Cortex of kidney (tissue), 1 donor: ENCODE measurements around the gene CCDC112.

Experiments
- DNase-seq: peaks from one replicate; lab custom pipeline; 2025; lab: John Stamatoyannopoulos, UW

Gene CCDC112

GRCh38 chr5:115317736-115318135, 21.3 kb upstream of the CCDC112 start:
- no peak for DNase-seq

DNA sequence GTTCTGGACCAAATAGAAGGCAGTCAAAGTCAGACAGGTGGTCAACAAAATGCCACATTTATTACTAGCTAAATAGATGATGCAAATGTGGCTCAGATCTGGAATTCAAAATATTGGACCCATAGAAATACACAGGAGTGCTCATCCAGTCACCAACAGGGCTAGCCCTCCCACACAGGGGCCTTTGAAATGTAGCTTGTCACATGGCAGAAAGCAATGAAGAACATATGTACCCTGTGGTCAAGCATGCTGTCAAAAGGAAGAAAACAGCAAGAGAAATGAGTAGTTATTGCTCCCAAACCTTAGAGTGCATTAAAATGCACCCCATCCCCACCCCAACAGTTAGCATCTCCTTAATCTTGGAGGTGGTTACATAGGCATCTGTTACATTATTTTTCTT, 20.9 kb upstream of the CCDC112 start:
- no peak for DNase-seq

DNA sequence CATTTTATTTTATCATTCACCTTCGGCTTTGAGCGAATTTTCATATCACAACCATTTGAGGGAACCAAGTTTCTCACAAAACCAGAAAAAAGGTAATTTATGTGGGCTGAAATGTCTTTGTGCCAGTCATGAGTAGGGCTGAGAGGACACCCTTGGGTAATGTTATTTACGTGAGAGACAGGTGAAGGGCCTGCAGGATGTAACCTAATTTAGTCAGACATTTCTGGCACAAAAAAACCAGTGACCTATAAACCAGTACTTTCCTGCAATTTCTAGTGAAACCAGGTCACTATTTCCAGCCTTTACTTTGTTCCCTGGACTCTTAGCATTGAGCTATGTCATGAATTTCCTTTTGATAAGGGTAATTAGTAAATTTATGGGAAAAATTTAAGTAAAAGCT, 17.2 kb upstream of the CCDC112 start:
- no peak for DNase-seq

DNA sequence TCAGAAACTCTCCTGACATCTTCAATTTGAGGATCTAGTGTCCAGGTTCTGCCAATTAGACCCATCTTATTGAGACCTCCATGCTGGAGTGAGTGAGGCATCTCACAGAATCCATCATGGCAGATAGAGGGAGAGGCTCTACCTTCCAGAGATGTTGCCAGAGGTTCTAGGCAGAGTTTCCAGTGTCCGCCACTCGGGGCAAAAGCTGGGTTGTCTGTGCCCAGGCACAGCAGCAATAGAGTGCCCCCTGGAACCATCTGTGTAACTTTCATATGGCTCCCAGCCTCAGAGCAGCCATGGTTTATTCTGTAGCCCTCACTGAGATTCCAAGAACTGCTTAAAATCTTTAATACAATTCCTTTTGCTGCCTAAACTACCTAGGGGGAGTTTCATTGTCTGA, 16.6 kb upstream of the CCDC112 start:
- DNase-seq: no peak

DNA sequence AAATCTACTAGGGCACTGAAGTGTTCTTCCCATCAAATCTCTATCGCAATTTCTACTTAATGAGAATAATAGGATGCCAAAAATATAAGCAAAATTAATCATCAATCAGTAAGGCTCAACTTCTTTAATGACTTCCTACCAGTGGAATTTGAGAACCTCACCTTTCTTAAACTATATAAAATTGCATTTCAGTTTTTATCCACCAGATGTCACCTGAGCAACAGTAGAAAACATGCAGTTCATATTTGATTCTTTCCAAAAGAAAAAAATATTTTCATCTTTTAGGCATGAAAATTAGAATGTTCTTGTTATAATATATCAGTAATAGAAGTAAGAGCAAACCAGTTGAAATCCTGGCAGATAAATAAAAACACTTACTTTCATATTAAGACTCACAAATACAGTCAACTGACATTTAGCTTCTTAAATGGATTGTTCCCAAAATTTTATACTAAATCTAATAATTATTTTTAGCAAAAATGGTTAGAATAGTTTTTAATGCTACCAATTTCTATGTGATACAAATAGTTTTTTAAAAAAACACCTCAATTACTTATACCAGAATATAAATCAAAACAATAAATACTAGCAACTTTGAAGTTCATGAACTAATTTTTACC, 13.4 kb upstream of the CCDC112 start:
- no peak for DNase-seq

- DNase-seq: no peak
Measured at GRCh38 chr5:115308815-115309214, 12.4 kb upstream of the CCDC112 start.

- no peak for DNase-seq
Measured at GRCh38 chr5:115306011-115306536, 9.6 kb upstream of the CCDC112 start.

GRCh38 chr5:115304496-115304895, 8.0 kb upstream of the CCDC112 start:
- DNase-seq: no peak

GRCh38 chr5:115298811-115299210, 2.4 kb upstream of the CCDC112 start:
- DNase-seq: no peak

DNA sequence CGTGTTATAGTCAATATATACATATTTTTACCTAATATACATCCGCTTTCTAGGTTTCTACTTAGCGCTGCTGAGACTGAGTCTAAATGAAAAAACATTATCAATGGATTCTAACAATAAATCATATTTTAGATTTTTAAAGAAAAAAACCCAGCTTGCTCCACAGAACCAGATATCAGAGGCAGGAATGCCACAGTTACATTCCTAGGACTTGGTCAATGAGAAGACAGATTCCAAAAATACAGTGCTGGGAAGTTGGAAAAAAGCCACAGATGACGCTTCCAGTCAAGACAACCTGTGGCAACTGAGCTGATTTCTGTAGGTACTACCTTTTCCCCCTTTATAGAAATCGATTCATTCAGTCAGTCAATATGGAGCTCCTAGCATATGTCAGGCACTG, 577 bp upstream of the CCDC112 start:
- no peak for DNase-seq

DNA sequence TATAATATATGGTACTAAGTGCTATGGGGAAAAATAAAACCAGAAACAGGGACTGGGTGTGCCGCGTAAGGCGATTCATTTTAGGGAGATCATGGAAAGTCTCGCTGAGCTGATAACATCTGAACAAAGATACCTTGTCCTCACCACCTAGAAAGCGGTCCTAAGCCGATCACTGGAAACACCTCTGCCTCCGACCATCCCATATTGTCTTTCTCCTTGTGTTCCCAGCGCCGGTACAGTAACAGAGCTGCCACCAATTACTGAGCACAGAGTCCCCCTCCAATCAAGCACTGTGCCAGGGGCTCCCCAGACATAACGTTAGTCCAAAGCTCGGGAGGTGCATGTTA, 704 bp downstream of the CCDC112 start:
- DNase-seq: no peak

GRCh38 chr5:115291397-115291796, 5.1 kb downstream of the CCDC112 start:
- DNase-seq: no peak

- DNase-seq: no peak
Measured at GRCh38 chr5:115289104-115289503, 7.3 kb downstream of the CCDC112 start.

- DNase-seq: no peak
Measured at GRCh38 chr5:115284021-115284420, 12.4 kb downstream of the CCDC112 start.

DNA sequence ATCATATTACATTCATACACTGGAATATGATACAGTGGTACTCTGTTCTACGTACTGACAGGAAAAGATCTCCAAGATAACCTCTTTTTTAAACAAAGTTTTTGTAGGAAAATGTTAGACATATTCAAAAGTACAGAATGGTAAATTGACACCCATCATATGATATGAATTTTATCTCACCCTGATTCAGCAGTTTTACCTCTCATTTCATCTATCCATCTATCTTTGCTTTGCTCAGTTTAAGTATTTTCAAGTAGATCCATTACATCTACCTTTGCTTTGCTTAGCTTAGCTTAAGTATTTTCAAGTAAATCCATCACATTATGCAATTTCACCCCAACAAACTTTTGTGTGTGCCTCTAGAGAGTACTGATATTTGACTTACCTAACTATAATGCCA, 14.3 kb downstream of the CCDC112 start:
- no peak for DNase-seq

GRCh38 chr5:115274584-115274983, 21.9 kb downstream of the CCDC112 start:
- no peak for DNase-seq

- no peak for DNase-seq
Measured at GRCh38 chr5:115272297-115272958, 24.0 kb downstream of the CCDC112 start.

DNA sequence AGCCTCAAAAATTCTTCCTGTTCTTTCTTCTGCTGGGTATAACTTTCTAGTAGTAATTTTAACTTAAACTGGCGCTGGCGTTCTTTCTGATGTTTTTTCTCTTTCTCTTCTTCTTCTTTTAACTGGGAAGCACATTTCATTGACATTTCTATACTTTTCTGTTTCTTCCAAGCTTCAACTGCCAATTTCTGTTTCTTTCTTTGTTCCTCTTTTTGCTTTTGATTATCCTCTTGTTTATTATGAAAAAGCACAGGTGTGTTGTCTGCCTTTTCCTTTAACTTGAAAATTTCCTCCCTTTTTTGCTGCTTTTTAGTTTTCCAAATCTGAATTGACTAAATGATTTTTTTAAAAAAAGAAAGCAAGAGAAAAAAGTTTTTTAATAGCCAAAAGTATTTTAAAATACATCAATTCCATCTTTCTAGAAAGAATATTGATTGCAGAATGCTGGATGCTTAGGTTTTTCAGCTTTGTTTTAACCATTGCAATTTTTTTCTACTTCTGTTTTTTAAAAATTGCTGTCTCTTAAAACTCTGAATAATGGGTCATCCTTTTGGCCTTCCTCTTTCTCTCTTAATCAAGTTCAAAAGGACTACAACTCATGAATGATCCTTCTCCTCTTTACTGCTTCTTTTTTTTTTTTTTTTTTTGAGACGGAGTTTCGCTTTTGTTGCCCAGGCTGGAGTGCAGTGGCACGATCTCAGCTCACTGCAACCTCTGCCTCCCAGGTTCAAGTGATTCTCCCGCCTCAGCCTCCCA, 25.0 kb downstream of the CCDC112 start:
- DNase-seq: no peak

DNA sequence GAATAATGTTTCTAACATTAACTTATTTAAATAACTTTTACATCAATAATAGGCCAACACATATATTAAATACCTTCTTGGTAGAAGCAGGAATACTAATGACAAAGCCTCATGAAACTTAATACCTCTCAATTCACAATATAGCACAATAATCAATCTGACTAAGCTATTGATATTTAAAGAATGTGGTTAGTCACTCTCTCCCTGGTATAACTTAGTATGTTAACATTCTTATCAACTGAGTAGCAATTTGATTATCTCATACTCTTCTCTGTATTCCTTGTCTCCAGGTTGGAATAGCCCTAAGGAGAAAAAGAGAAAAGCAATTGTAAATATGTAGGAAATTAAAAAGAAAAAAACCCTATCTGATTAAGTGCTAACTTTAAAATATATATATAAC, 28.8 kb downstream of the CCDC112 start:
- DNase-seq: no peak

DNA sequence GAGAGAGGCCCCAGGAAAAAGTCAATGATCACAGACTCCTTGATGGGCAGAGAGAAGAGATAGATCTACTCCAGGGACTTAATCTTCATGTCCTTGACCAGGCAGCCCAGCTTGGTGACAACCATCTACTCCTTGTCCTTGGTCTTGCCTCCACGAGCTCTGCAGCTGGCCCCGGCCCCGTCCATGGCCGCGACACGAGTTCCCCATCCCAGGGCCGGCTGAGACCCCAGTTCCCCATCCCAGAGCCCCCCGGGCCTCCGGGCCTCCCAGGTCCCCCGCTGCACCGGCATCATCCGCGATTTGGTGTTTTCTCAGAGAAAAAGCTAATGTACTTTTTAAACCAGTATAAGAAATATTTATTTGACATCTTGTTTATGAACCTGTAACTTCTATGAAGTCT, 31.2 kb downstream of the CCDC112 start:
- no peak for DNase-seq

DNA sequence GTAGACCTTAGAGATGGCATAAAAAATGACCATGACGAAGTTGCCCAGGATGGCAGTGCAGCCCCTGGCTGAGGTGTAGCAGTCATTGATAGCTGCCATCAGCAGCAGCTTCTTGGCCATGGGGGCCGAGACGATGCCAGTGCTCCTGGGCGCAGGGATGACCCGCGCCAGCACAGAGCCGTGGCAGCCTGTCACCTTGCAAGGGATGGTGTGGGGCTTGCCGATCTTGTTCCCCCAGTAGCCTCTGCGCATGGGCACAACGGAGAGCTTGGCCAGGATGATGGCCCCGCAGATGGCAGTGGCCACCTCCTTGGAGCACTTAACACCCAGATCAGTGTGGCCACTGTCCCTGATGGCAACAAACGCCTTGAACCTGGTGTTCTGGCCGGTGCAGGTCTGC, 31.7 kb downstream of the CCDC112 start:
- no peak for DNase-seq

- no peak for DNase-seq
Measured at GRCh38 chr5:115263078-115263380, 33.4 kb downstream of the CCDC112 start.

GRCh38 chr5:115262321-115263077, 34.0 kb downstream of the CCDC112 start, which contains the start of gene PGGT1B:
TSS of gene PGGT1B (minus strand) at chr5:115262877. CDS start at chr5:115262851, 26 bp downstream.
- DNase-seq: peak; percentile 9
